Nephron (organoid): Measurements from ENCODE around the gene MAP3K5.
A peak's percentile ranks its signal among the peaks of the same experiment; 100 is the strongest.

ENCODE experiments used
- H3K27ac Mint-ChIP-seq, 3 experiments: 2 replicates each; pipeline ENCODE4 v1.8.0; 2020; ENCODE audit warnings: mixed read lengths in 3 of 3, mild to moderate bottlenecking in 2 of 3, moderate library complexity in 1 of 3
- H3K27me3 Mint-ChIP-seq: 2 replicates; pipeline ENCODE4 v1.8.0; 2021; ENCODE audit warnings: low read depth, mild to moderate bottlenecking, moderate library complexity, mixed read lengths
- H3K36me3 Mint-ChIP-seq: 2 replicates; pipeline ENCODE4 v1.8.0; 2020; ENCODE audit warnings: low read depth, mixed read lengths
- H3K4me1 Mint-ChIP-seq: 2 replicates; pipeline ENCODE4 v1.8.0; 2020; ENCODE audit warnings: mixed read lengths
- H3K4me3 Mint-ChIP-seq, 3 experiments: 2 replicates each; pipeline ENCODE4 v1.8.0; 2020; ENCODE audit warnings: mild to moderate bottlenecking in 3 of 3, mixed read lengths in 3 of 3, moderate library complexity in 2 of 3
- H3K9me3 Mint-ChIP-seq: 2 replicates; pipeline ENCODE4 v1.8.0; 2020; ENCODE audit warnings: mixed read lengths
- CTCF ChIP-seq, 3 experiments: fragments of 200-600 bp; sonication (generic); IDR thresholded peaks; one replicate each; pipeline ENCODE4 v1.5.0; 2021; ENCODE audit warnings: antibody characterized with exemption in 3 of 3; ENCODE audit not compliant: unreplicated experiment in 3 of 3

Gene MAP3K5

GRCh38 chr6:136607932-136608772 lies 184.1 kb downstream of the MAP3K5 start:
- Mint-ChIP-seq H3K9me3 (no peaks in the 10 kb centered on the region), H3K27me3 (peaks cover 3% of the 10 kb centered on the region), H3K36me3 (no peaks in the 10 kb centered on the region), H3K27ac (no peak overlapping the region), H3K4me3 (no peak overlapping the region), H3K4me1 (peaks cover 8% of the 10 kb centered on the region)
- peak; percentile 54 to 66 (median 63) for TF ChIP-seq CTCF (IDR thresholded peaks at IDR 0.05; ENCODE audit: unreplicated experiment in 3 of 3)

GRCh38 chr6:136607204-136607931 lies 184.9 kb downstream of the MAP3K5 start:
- H3K36me3 Mint-ChIP-seq, result no peaks in the 10 kb centered on the region
- no peak overlapping the region for H3K27ac Mint-ChIP-seq
- H3K27me3 Mint-ChIP-seq, result peaks cover 3% of the 10 kb centered on the region
- TF ChIP-seq CTCF (IDR thresholded peaks at IDR 0.05; ENCODE audit: unreplicated experiment in 3 of 3), result no peak
- no peaks in the 10 kb centered on the region for H3K9me3 Mint-ChIP-seq
- H3K4me1 Mint-ChIP-seq, result peaks cover 8% of the 10 kb centered on the region
- H3K4me3 Mint-ChIP-seq, result no peak overlapping the region

- H3K9me3 Mint-ChIP-seq, result no peaks in the 10 kb centered on the region
- no peak overlapping the region for H3K4me3 Mint-ChIP-seq
- H3K27me3 Mint-ChIP-seq, result peaks cover 3% of the 10 kb centered on the region
- no peak overlapping the region for H3K27ac Mint-ChIP-seq
- H3K4me1 Mint-ChIP-seq, result peaks cover 2% of the 10 kb centered on the region
- H3K36me3 Mint-ChIP-seq, result no peaks in the 10 kb centered on the region
- no peak for TF ChIP-seq CTCF (IDR thresholded peaks at IDR 0.05; ENCODE audit: unreplicated experiment in 3 of 3)
Observed at GRCh38 chr6:136604928-136605510, 187.3 kb downstream of the MAP3K5 start.

- no peak for TF ChIP-seq CTCF (IDR thresholded peaks at IDR 0.05; ENCODE audit: unreplicated experiment in 3 of 3)
- H3K27ac Mint-ChIP-seq, result no peak overlapping the region
- H3K4me1 Mint-ChIP-seq, result peaks cover 2% of the 10 kb centered on the region
- H3K4me3 Mint-ChIP-seq, result no peak overlapping the region
- peaks cover 3% of the 10 kb centered on the region for H3K27me3 Mint-ChIP-seq
- H3K9me3 Mint-ChIP-seq, result no peaks in the 10 kb centered on the region
- H3K36me3 Mint-ChIP-seq, result no peaks in the 10 kb centered on the region
Observed at GRCh38 chr6:136604328-136604825, 187.9 kb downstream of the MAP3K5 start.

GRCh38 chr6:136600818-136601217 lies 191.5 kb downstream of the MAP3K5 start:
- TF ChIP-seq CTCF (IDR thresholded peaks at IDR 0.05; ENCODE audit: unreplicated experiment in 3 of 3), result no peak
- H3K4me3 Mint-ChIP-seq, result no peak overlapping the region
- H3K4me1 Mint-ChIP-seq, result peaks cover 5% of the 10 kb centered on the region
- H3K27ac Mint-ChIP-seq, result no peak overlapping the region
- no peaks in the 10 kb centered on the region for H3K27me3 Mint-ChIP-seq
- no peaks in the 10 kb centered on the region for H3K36me3 Mint-ChIP-seq
- H3K9me3 Mint-ChIP-seq, result no peaks in the 10 kb centered on the region
